ENCODE data around the gene SCTR. TPM values are rescaled to one million over a fixed set of nuclear protein-coding genes. Genes with fewer than 3 reads are reported as not detected.

The SCTR gene
- not detected for total RNA-seq

DNA sequence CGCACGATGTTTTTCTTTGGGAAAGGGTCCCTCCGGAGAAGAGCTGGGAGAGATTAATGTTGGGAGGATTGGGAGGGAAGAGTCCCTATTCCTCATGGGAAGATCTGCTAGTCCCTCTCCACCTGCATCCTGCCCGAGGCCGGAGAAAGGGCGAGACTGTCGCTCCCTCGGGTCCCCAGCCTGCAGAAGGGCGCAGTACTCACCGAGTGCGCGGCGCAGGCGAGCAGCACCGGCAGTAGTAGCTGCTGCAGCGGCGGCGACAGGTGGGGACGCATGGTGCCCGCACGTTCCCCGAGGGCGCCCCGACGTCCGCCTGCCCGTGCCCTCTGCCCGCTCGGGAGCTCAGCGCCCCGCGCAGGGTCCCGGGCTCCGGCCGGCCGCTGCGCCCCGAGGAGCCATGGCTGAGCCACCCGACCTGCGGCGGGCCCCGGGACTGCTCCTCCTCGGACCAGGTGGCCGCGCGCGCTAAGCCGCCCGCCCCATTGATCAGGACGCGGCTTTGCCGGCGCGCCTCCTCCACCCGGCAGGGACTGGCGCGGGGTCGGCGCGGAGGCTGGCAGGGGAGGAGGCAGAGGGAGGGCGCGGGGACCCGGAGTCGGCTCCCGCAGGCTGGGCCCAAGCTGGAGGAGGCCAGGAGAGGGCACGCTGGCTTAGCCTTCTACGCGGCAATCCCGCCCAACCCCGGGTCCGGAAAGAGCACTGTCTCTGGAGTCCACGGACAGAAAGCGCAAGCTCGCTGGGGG is at the start of gene SCTR:
Gene SCTR, minus strand, starts transcription at position 532 of the 743 bp plus-strand sequence. Its CDS starts 257 bp downstream, at position 275.
- Histone ChIP-seq H3K9me3 (no peaks in the 10 kb centered on the region), H3K36me3 (no peaks in the 10 kb centered on the region), H3K4me1 (peaks cover 0 to 9% (median 0%) of the 10 kb centered on the region in 3 donors), H3K27me3 (peaks cover 0 to 83% (median 8%) of the 10 kb centered on the region in 4 donors), H3K27ac (no peak within 1 kb of the TSS), H3K4me3 (no peak within 1 kb of the TSS)
- no peak for DNase-seq
- WGBS, 2 donors: 18 to 35% methylated on average over 8 to 24 of the region's 74 CpGs
- intact Hi-C loops (cut with DNase I): no loop called here
- TF ChIP-seq, protein P1, sequence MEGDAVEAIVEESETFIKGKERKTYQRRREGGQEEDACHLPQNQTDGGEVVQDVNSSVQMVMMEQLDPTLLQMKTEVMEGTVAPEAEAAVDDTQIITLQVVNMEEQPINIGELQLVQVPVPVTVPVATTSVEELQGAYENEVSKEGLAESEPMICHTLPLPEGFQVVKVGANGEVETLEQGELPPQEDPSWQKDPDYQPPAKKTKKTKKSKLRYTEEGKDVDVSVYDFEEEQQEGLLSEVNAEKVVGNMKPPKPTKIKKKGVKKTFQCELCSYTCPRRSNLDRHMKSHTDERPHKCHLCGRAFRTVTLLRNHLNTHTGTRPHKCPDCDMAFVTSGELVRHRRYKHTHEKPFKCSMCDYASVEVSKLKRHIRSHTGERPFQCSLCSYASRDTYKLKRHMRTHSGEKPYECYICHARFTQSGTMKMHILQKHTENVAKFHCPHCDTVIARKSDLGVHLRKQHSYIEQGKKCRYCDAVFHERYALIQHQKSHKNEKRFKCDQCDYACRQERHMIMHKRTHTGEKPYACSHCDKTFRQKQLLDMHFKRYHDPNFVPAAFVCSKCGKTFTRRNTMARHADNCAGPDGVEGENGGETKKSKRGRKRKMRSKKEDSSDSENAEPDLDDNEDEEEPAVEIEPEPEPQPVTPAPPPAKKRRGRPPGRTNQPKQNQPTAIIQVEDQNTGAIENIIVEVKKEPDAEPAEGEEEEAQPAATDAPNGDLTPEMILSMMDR (IDR thresholded peaks at IDR 0.05): no peak
- no peak for TF ChIP-seq POLR2A (IDR thresholded peaks at IDR 0.05)

DNA sequence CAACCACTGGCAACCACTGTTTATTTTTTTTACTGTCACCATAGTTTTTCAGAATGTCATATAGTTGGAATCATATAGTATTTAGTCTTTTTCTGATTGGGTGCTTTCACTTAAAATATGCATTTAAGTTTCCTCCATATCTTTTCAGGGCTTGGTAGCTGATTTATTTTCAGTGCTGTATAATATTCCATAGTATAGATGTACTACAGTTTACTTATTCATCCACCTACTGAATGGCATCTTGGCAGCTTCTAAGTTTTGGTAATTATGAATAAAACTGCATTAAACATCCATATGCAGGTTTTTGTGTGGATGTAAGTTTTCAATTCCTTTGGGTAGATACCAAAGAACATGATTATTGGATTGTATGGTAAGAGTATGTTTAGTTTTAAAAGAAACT is 43.0 kb upstream of the SCTR start:
- H3K27me3 ChIP-seq: no peaks in the 10 kb centered on the region

DNA sequence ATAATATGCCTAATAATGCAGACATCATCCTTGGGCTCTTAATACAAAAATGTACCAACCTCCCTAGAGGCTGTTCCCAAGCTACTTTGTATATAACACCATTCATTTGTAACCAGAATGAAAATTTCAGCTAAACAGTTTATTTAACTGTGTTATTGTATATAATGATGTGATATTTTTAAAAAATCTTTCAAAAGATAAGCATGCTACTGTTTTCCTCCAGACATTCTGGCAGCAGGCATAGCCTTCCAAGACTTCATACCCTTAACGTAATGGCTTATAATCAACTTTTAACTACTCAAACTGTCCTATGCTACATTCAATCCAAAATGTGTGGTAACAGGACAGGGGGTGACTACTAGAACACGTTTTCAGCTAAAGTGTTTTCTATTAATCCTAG is 41.2 kb upstream of the SCTR start:
- 52 to 63% methylated on average over 2 of the region's 2 CpGs for WGBS, 2 donors
- no peaks in the 10 kb centered on the region for H3K9me3 ChIP-seq
- no peaks in the 10 kb centered on the region for H3K4me1 ChIP-seq
- no peaks in the 10 kb centered on the region for H3K36me3 ChIP-seq
- no peak overlapping the region for H3K27ac ChIP-seq
- intact Hi-C loops (cut with DNase I): no loop called here
- H3K27me3 ChIP-seq: no peaks in the 10 kb centered on the region
- no peak overlapping the region for H3K4me3 ChIP-seq
- DNase-seq: no peak
- no peak for TF ChIP-seq POLR2A (IDR thresholded peaks at IDR 0.05)
- TF ChIP-seq, protein P1 (IDR thresholded peaks at IDR 0.05): no peak

More for the DNA sequence above, 43.0 kb upstream of the SCTR start:
- no peak for TF ChIP-seq POLR2A (IDR thresholded peaks at IDR 0.05)
- TF ChIP-seq, protein P1 (IDR thresholded peaks at IDR 0.05): no peak
- no peak for DNase-seq
- H3K9me3 ChIP-seq: no peaks in the 10 kb centered on the region
- no peaks in the 10 kb centered on the region for H3K36me3 ChIP-seq
- no peak overlapping the region for H3K4me3 ChIP-seq
- intact Hi-C loops (cut with DNase I): no loop called here
- H3K27ac ChIP-seq: no peak overlapping the region
- no peaks in the 10 kb centered on the region for H3K4me1 ChIP-seq

DNA sequence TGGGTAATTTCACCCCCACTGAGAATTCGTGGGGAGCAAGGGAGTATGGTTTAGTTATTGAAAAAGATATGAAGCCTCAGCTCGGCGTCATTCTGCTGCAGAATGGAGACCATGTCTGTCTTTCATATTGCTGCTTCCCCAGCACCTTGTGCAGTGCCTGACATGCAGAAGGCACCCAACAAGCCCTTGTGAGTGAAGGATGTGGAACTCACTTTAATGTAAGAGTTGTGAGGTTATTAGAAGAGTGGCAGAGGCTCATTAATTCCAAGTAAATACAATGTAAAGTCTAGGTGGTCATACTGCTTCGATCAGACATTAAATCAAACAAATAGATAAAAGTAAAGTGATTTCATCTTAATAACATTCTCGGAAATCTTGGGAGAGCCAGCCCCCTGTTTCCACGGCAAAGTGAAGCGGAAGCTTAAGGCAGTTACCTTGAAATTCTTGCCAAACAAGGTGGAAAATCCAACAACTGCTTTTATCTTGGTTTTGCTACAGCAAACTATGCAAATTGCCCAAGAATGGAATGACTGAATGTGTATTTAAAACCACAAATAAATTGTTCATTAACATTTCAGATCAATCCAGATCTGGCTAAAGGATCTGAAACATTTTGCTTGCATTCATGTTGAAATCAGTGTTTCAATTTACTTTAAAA is 29.5 kb upstream of the SCTR start:
- H3K27ac ChIP-seq: no peak overlapping the region

More for the DNA sequence above, 29.5 kb upstream of the SCTR start:
- Histone ChIP-seq H3K36me3 (no peaks in the 10 kb centered on the region), H3K9me3 (no peaks in the 10 kb centered on the region), H3K4me1 (peaks cover 0 to 4% (median 0%) of the 10 kb centered on the region in 3 donors), H3K27me3 (peaks cover 0 to 5% (median 0%) of the 10 kb centered on the region in 4 donors), H3K4me3 (no peak overlapping the region)
- intact Hi-C loops (cut with DNase I): no loop called here
- 53 to 72% methylated on average over 6 to 7 of the region's 7 CpGs for WGBS, 2 donors
- TF ChIP-seq, protein P1 (IDR thresholded peaks at IDR 0.05): no peak
- no peak for TF ChIP-seq POLR2A (IDR thresholded peaks at IDR 0.05)
- DNase-seq: no peak
